GM12801 (cell line): Measurements from ENCODE around the gene STMP1.

Source experiments
- TF ChIP-seq, protein P1 (sequence below): IDR thresholded peaks from one replicate; pipeline ENCODE4 v1.5.1; 2011; ENCODE audit warnings: control low read depth; ENCODE audit not compliant: insufficient read length; ENCODE audit errors: extremely low read depth

The STMP1 gene

DNA sequence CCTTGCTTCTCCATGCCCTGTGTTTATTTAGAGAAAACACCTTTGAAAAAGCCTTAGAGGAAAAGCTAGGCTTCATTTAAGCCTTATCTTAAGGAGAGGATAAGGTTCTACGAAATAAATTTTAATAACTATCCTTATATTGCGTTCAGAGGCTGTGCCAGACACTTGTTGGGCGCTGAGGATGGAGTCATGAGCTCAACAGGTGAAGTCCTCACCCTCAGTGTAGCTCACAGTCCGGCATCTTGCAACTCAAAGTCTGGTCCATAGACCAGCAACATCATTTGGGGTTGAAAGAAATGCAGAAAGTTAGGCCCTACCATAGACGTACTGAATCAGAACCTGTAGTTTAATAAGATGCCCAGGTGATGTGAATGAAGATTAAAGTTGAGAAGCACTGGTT lies 3.8 kb upstream of the STMP1 start:
- TF ChIP-seq, protein P1, sequence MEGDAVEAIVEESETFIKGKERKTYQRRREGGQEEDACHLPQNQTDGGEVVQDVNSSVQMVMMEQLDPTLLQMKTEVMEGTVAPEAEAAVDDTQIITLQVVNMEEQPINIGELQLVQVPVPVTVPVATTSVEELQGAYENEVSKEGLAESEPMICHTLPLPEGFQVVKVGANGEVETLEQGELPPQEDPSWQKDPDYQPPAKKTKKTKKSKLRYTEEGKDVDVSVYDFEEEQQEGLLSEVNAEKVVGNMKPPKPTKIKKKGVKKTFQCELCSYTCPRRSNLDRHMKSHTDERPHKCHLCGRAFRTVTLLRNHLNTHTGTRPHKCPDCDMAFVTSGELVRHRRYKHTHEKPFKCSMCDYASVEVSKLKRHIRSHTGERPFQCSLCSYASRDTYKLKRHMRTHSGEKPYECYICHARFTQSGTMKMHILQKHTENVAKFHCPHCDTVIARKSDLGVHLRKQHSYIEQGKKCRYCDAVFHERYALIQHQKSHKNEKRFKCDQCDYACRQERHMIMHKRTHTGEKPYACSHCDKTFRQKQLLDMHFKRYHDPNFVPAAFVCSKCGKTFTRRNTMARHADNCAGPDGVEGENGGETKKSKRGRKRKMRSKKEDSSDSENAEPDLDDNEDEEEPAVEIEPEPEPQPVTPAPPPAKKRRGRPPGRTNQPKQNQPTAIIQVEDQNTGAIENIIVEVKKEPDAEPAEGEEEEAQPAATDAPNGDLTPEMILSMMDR, result no peak

DNA sequence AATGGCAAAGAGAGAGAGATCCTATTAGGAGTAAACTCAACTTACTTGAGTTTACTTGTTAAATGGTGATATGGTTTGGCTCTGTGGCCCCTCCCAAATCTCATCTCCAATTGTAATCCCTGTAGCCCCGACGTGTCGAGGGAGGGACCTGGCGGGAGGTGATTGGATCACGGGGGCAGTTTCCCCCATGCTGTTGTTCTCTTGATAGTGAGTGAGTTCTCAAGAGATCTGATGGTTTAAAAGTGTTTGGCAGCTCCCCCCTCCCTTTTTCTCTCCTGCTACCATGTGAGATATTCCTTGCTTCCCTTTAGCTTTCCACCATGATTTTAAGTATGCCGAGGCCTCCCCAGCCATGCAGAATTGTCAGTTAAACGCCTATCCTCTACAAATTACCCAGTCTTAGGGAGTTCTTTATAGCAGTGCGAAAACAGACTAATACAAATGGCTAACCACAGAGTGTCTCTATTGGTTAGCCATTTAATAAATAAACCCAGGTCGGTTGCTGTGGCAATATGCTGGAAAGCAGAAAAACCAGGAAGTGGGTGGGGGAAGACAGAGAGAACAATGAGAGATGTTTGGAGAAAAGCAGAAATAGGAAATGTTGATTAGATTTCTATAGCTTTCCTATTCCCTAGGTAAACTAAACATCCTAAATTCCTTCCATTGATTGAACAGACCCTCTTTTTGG lies 3.0 kb upstream of the STMP1 start:
- TF ChIP-seq, protein P1, result no peak

DNA sequence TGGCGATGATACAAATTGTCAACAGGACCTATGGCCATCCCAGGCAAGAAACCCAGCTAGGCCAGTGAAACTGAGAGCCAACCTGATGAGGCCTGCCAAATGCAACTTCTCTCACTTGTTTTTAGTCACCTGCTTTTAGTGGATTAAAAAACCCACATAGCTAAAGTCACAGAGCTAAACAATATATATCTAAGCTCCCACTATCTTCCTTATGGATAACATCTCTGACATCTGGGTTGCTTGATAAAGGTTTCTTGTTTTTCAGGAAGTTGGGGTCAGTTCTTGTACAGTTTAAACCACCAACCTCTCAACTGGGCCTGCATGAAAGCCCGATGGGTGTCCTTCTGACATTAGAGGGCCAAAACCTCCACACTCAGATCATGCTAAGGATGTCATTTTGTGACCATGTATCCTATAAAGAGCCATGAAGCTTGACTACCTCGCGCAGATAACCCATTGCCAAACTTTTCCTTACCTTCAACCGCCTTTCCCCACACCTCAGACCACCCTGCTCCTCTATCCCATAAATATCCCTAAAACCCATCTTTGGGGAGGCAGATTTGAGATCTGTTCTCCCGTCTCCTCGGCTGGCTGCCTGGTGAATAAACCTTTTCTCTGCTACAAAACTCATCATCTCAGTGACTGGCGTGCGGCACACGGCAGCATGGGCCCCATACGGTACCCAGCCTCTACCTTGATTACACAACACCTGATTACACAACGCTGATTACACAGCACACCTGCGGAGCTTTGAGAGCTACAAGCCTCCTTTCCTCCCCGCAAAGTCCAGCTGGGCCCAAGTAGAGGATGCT lies 797 bp upstream of the STMP1 start:
- TF ChIP-seq, protein P1, result no peak

DNA sequence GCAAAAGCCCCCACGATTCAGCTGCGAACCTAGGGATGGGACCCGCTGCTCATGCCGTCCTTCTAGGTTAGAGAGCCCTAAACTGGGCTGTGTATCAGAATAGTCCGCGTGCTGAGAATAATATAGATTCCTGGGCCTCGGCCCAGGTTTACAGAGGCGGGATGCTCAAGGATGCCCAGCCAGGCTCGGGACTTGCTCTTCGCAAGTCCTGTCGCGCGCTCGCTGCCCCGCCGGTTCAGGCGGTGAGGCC lies 266 bp upstream of the STMP1 start:
- TF ChIP-seq, protein P1, result no peak

DNA sequence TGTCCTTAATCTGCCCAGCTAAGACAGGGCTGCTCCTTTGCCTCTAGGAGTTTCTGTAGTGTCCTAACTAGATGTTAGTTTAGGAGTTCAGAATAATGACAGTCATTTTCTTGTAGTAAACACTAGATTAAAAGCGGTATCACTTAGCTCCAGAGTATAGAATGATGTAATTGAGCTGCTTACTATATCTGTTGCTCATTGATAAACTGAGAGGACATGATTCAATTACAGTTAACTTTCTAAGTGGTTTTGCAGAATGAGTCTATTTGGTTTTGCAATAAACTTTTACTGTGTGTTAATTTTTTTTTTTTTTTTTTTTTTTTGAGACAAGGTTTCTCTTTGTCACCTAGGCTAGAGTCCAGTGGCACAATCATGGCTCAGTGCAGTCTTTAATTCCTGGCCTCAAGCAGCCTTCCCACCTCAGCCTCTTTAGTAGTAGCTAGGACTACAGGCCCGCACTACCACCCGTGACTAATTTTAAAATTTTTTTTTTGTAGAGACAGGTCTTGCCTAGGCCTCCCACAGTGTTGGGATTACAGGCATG lies 1.8 kb downstream of the STMP1 start:
- TF ChIP-seq, protein P1, result no peak

DNA sequence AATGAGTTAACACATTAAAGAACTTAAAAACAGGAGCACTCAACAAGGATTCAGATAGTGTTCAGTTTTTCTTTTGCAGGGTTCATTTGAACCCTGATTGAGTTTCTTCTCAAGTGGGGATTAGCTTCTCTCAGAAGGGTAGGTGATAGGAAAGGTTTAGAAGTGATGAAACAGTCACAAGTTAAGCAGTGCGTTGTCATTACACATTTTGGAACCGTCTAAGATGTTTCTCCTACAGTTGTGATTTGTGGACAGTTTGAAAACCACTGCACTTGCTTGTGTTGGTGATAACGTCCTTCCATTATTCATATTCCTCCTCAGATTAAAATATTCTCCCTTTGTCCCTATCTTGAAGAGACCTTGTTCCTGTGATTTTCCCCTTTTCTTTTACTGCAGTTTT lies 2.7 kb downstream of the STMP1 start:
- TF ChIP-seq, protein P1, result no peak

DNA sequence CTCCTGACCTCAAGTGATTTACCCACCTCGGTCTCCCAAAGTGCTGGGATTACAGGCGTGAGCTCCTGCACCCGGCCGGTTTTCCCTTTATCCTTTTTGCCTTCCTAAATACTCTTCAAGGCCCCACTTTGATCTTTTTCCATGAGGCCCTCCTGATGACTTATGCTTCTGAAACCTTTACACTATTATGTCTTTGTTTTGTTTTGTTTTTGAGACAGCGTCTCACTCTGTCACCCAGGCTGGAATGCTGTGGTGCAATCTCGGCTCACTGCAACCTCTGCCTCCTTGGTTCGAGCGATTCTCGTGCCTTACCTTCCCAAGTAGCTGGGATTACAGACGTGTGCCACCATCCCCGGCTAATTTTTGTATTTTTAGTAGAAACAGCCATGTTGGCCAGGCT lies 3.8 kb downstream of the STMP1 start:
- TF ChIP-seq, protein P1, result no peak
